ENCODE data around the gene BMP7. TPM values are rescaled to one million over a fixed set of nuclear protein-coding genes. Genes with fewer than 3 reads are reported as not detected.

The BMP7 gene
- total and polyA plus RNA-seq, 7 donors = 0.03 TPM; not detected in 5

DNA sequence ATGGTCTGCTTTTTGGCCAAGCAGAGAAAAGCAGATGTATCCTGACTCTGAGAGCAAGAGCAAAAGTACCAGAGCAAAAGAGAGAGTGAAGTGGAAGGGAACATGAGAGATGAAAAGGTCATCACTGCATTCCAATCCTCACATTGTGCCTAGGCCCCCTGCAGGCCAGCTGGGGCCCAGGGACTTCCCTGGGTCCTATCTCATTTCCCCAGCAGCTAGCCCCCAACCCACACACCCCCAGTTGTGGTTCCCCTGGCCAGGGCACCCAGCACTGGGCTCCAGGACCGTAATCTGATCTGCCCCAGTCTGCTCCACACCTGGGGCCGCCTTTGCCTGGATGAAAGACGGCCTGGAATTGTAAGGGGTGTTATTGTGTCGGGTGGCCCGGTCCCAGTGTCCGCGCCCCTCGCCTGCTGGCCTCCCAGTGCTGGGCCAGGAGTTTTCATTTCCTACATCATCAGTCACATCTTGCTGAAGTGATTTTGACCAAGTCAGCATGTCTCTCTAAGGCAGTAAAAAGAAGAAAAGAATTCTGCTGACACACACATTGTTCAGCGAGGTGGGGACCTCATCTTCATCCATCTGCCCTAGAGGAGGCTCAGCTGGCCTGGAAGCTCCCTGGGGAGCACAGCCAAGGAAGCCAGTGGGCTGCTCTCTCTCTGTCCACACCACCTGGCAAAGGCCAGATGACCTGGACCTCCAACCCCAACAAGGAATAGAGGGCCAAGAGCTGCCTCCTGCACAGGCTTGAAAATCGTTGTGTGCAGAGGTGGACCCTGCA is 4.0 kb upstream of the BMP7 start:
- no peak for ATAC-seq
- intact Hi-C loops (cut with DNase I) = no loop called here
- 55 to 58% (median 56%) methylated on average over 10 of the region's 10 CpGs for WGBS, 3 donors
- H3K4me3 ChIP-seq = no peak overlapping the region
- no peaks in the 10 kb centered on the region for H3K4me1 ChIP-seq
- no peaks in the 10 kb centered on the region for H3K36me3 ChIP-seq (ENCODE audit: insufficient read depth in 1 of 2, low read depth in 1 of 2)
- H3K27me3 ChIP-seq (ENCODE audit: insufficient read depth in 3 of 3, low read length in 2 of 3) = peaks cover 0 to 49% (median 20%) of the 10 kb centered on the region in 3 donors
- DNase-seq = no peak
- no peak for TF ChIP-seq CTCF (IDR thresholded peaks at IDR 0.05)
- H3K27ac ChIP-seq = no peak overlapping the region
- no peaks in the 10 kb centered on the region for H3K9me3 ChIP-seq

- Histone ChIP-seq H3K9me3 (no peaks in the 10 kb centered on the region), H3K4me3 (no peak overlapping the region), H3K27ac (no peak overlapping the region), H3K4me1 (no peaks in the 10 kb centered on the region), H3K36me3 (ENCODE audit: insufficient read depth in 1 of 2, low read depth in 1 of 2) (no peaks in the 10 kb centered on the region), H3K27me3 (ENCODE audit: insufficient read depth in 3 of 3, low read length in 2 of 3) (peaks cover 0 to 59% (median 22%) of the 10 kb centered on the region in 3 donors)
- TF ChIP-seq CTCF (IDR thresholded peaks at IDR 0.05) = no peak
- ATAC-seq = no peak
- intact Hi-C loops (cut with DNase I) = no loop called here
- DNase-seq = no peak
- WGBS, 3 donors = 71 to 83% (median 77%) methylated on average over 10 of the region's 10 CpGs
Observed at GRCh38 chr20:57269148-57269984, 2.9 kb upstream of the BMP7 start.

- H3K27ac ChIP-seq = no peak overlapping the region
- no peak for ATAC-seq
- H3K4me3 ChIP-seq = no peak overlapping the region
- TF ChIP-seq CTCF (IDR thresholded peaks at IDR 0.05) = no peak
- no peak for DNase-seq
- no peaks in the 10 kb centered on the region for H3K4me1 ChIP-seq
- 75 to 81% (median 79%) methylated on average over 8 of the region's 8 CpGs for WGBS, 3 donors
- H3K27me3 ChIP-seq (ENCODE audit: insufficient read depth in 3 of 3, low read length in 2 of 3) = peaks cover 0 to 67% (median 25%) of the 10 kb centered on the region in 3 donors
- intact Hi-C loops (cut with DNase I) = no loop called here
- H3K36me3 ChIP-seq (ENCODE audit: insufficient read depth in 1 of 2, low read depth in 1 of 2) = no peaks in the 10 kb centered on the region
- no peaks in the 10 kb centered on the region for H3K9me3 ChIP-seq
Observed at GRCh38 chr20:57268399-57269076, 2.1 kb upstream of the BMP7 start.

DNA sequence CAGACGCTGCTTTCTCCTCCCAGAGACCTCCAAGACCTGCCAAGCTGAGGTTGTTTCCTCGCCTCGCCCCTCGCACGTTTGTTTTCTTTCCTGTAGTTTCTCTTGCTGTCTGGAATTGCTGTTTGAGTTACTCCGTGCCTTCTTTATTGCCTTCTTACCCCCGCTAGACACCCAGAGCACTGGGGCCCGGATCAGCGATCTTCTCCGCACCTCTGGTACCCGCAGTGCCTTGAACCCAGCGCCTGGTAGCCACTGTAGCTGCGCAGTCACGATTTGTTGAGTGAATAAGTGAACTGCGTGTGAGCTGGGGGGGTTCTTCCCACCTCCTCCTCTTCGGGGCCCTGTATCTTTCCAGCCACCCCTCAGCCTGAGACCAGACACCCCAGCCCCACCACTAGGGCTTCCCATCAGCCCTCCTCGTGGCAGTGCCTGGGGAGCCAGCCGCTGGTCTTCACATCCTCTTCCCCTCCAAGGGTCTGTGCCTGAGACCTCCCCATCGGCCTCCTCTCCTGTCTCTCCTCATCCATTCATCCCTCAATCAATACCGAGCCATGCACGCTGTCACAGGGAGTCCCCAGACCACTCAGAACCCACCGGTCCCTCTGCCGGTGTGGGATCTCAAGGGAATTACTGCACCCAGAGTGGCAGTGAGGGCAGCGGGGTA is 849 bp upstream of the BMP7 start:
- H3K4me1 ChIP-seq = no peaks in the 10 kb centered on the region
- TF ChIP-seq CTCF (IDR thresholded peaks at IDR 0.05) = no peak
- H3K4me3 ChIP-seq = no peak overlapping the region
- 35 to 37% (median 35%) methylated on average over 24 of the region's 24 CpGs for WGBS, 3 donors
- DNase-seq (no peak), ATAC-seq (no peak)
- H3K27me3 ChIP-seq (ENCODE audit: insufficient read depth in 3 of 3, low read length in 2 of 3) = peaks cover 0 to 80% (median 26%) of the 10 kb centered on the region in 3 donors
- H3K27ac ChIP-seq = no peak overlapping the region
- no peaks in the 10 kb centered on the region for H3K9me3 ChIP-seq
- H3K36me3 ChIP-seq (ENCODE audit: insufficient read depth in 1 of 2, low read depth in 1 of 2) = no peaks in the 10 kb centered on the region
- intact Hi-C loops (cut with DNase I) = no loop called here
